Omental fat pad (tissue), 4 donors: ENCODE data around the gene OTX2. TPM values are rescaled to one million over a fixed set of nuclear protein-coding genes. Genes with fewer than 3 reads are reported as not detected.

Experiments
- ATAC-seq: fragments of 150-250 bp; one replicate; pipeline ENCODE4 v1.9.1; 2016; ENCODE audit warnings: mild to moderate bottlenecking, moderate library complexity; ENCODE audit not compliant: low FRiP score
- DNase-seq: peaks from one replicate; pipeline ENCODE4 v3.0.0-alpha.2; 2019; ENCODE audit warnings: low spot score
- CTCF ChIP-seq, 3 donors: fragments of 450-650 bp; IDR thresholded peaks; one replicate each; pipeline ENCODE4 v1.5.1; 2016 to 2017; ENCODE audit warnings: antibody characterized with exemption in 3 of 3, mild to moderate bottlenecking in 3 of 3, moderate library complexity in 2 of 3
- total RNA-seq, 4 donors: library from RNA; depleted of rRNA; stranded (reverse); fragments of >200 nt; gene quantifications; one replicate each; pipeline ENCODE4 v1.1.0, GENCODE V29; 2016

The OTX2 gene
- total RNA-seq, 4 donors from 2014 or later = not detected

DNA sequence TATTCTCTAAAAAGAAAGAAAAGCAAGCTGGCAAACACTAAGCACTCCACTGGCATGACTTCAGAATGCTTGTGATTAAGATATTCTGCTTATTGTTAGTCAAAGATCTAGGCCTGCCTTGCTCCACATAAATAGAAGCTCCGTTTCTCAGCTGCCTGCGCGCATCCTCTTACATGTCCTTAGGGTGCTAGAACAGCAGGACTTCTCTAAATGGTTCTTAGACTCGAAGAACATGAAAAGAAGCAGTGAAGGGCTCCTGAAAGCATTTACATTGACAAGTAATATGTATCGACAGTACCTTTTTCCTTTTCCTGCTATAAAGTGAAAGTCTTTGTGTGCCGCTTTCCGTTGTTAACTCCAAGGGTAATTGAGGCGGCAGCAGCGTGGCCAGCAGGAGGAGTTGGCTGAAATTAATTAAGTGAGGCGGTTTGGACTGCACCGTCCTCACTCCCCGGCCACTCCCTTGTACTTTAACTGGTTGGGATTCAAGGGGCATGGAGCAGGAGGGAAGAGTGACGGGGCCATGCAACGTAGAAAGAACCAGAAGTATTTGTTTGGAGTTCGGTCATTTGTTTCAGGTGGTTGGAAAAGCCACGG, 34.2 kb upstream of the OTX2 start:
- ATAC-seq (no peak), DNase-seq (no peak)
- TF ChIP-seq CTCF (IDR thresholded peaks at IDR 0.05) = no peak

DNA sequence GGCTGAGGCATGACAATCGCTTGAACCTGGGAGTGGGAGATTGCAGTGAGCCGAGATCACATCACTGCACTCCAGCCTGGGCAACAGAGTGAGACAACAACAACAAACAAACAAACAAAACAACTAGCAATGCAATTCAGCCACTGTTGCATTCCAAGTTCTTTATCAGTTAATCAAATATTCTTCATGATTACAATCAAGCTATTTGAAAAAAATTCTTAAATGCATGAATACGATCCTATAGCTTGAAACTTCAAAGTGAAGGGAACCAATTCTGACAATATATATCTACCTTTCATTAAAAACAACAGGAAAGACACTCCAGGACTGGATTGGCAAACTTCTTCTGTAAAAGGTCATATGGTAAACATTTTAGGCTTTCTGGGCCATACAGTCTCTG, 31.3 kb upstream of the OTX2 start:
- no peak for TF ChIP-seq CTCF (IDR thresholded peaks at IDR 0.05)
- DNase-seq = no peak
- no peak for ATAC-seq

DNA sequence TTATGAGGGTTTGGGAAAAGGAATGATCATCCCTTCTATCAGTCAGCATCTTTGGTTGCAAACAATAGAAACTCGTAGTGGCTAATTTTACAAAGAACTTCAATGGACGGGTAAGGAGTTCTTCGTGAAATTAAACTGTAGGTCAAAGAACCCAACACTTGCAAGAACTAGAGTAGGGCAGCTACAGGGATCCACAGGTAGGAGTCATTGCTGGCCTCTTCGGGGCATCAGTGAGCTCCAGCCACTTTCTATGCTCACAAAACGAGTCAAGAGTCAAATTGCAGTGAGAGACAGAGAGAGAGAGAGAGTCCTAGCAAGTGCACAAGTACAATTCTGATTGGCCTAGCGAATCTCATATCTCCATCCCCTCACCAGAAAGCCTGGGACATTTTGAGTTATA, 29.9 kb upstream of the OTX2 start:
- ATAC-seq (no peak), DNase-seq (no peak)
- TF ChIP-seq CTCF (IDR thresholded peaks at IDR 0.05) = no peak

DNA sequence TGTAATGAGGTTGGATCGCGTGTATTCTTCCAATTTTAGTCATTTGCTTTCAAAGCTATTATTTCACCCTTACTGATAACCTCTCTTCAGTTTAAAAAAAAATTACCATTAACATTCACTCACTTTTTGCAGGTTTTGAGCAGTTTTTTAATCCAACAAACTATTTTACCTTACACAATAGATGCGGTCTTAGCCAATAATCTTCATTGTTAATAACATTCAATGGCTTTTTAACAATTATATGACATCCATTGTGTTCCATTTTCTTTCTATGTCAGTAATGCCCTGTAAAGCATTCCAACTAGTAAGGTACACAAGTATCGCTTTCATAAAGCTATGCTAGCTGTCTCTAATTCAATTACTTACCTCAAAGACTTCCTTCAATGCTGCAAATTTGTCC, 18.9 kb upstream of the OTX2 start:
- DNase-seq (no peak), ATAC-seq (no peak)
- no peak for TF ChIP-seq CTCF (IDR thresholded peaks at IDR 0.05)

- DNase-seq (no peak), ATAC-seq (no peak)
- TF ChIP-seq CTCF (IDR thresholded peaks at IDR 0.05) = no peak
These were observed 15.9 kb upstream of the OTX2 start for GRCh38 chr14:56826214-56826613.

DNA sequence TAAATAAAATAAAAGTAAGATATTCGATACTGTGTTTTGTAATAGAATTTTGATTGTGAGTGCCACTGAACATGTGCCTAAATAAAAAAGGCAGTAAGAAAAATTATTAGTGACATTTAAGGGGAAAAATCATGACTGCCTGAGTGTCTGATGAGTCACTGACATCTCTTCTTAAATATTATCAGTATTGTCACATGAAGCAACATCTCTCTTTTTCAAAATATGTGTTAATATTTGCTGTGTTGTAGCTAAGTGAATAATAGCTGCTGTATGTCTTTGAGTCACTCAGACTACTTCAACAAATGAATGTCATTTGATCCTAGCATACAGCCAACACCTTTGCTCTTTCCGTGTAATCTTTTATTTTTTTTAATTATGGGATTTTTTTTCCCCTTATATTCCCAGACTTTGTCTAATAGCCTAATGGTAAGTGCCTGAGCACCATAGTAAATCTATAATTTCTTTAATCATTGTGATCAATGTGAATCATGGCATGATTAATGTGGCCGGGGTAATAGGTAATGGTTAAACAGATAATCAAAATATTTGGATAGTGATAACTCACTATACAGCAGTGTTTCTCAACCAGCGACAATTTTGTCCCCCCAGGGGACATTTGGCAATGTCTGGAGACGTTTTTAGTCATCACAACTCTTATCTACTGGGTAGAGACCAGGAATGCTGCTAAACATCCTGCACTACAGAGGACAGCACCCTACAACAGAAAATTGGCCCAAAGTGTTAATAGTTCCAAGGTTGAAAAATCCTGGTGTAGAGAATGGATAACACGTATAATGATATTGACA, 11.7 kb upstream of the OTX2 start:
- DNase-seq (no peak), ATAC-seq (no peak)
- TF ChIP-seq CTCF (IDR thresholded peaks at IDR 0.05) = no peak

GRCh38 chr14:56821177-56821576, 10.9 kb upstream of the OTX2 start:
- DNase-seq (no peak), ATAC-seq (no peak)
- TF ChIP-seq CTCF (IDR thresholded peaks at IDR 0.05) = no peak
